PFSK-1 (cell line): ENCODE data around the gene PRDM16.

Experiments used
- POLR2AphosphoS5 ChIP-seq: IDR thresholded peaks from 2 replicates; pipeline ENCODE4 v1.6.1; 2012; ENCODE audit warnings: low read depth, mild to moderate bottlenecking, control low read depth, low read length, moderate library complexity
- SIN3A ChIP-seq: IDR thresholded peaks from 2 replicates; pipeline ENCODE4 v1.6.1; 2012; ENCODE audit warnings: mild to moderate bottlenecking, low read length, moderate library complexity, borderline replicate concordance; ENCODE audit not compliant: insufficient read depth

- no peak for TF ChIP-seq POLR2AphosphoS5
- no peak for TF ChIP-seq SIN3A
Observed at GRCh38 chr1:3399732-3400131, 330.7 kb downstream of the PRDM16 start.
